Ectodermal cell (in vitro differentiated cells): ENCODE measurements around the gene MARCKS.
"Not testable (repeated sequence)": the region's sequence is repeated elsewhere in the genome, so short reads cannot be mapped to it uniquely, and the experiment has no call there.

Experiments
- H3K27ac ChIP-seq: 2 replicates; pipeline ENCODE4 v1.7.0; 2013; ENCODE audit warnings: mild to moderate bottlenecking, low read depth, low read length; ENCODE audit not compliant: insufficient read depth, poor library complexity, severe bottlenecking
- H3K27me3 ChIP-seq: 2 replicates; pipeline ENCODE4 v1.7.0; 2013; ENCODE audit warnings: mild to moderate bottlenecking, low read length; ENCODE audit not compliant: insufficient read depth, control insufficient read depth, poor library complexity, severe bottlenecking
- H3K36me3 ChIP-seq: one replicate; pipeline ENCODE4 v1.7.0; 2013; ENCODE audit warnings: low read length; ENCODE audit not compliant: control insufficient read depth, insufficient read depth
- H3K4me1 ChIP-seq: one replicate; pipeline ENCODE4 v1.7.0; 2013; ENCODE audit warnings: low read length; ENCODE audit not compliant: control insufficient read depth, insufficient read depth
- H3K4me3 ChIP-seq: 2 replicates; pipeline ENCODE4 v1.7.0; 2013; ENCODE audit warnings: low read depth, low read length, control low read depth; ENCODE audit not compliant: insufficient read depth
- H3K9me3 ChIP-seq: 2 replicates; pipeline ENCODE4 v1.7.0; 2013; ENCODE audit warnings: mild to moderate bottlenecking, low read length, moderate library complexity; ENCODE audit not compliant: control insufficient read depth
- WGBS, 2 experiments: methylation state at CpG; one replicate each; pipeline ENCODE4 v1.1.7; 2013; ENCODE audit warnings: missing lambda C conversion rate in 2 of 2; 5-methylcytosine and 5-hydroxymethylcytosine counted together

Gene MARCKS

GRCh38 chr6:113903666-113904330 is 46.7 kb downstream of the MARCKS start:
- Histone ChIP-seq H3K9me3 (no peaks in the 10 kb centered on the region), H3K27me3 (no peaks in the 10 kb centered on the region), H3K27ac (no peak overlapping the region), H3K4me3 (no peak overlapping the region), H3K4me1 (no peaks in the 10 kb centered on the region), H3K36me3 (no peaks in the 10 kb centered on the region)
- 82 to 86% methylated on average over 9 of the region's 9 CpGs for WGBS, 2 experiments

GRCh38 chr6:113907102-113907815 is 50.1 kb downstream of the MARCKS start:
- Histone ChIP-seq H3K4me3 (no peak overlapping the region), H3K36me3 (no peaks in the 10 kb centered on the region), H3K27me3 (no peaks in the 10 kb centered on the region), H3K27ac (no peak overlapping the region), H3K4me1 (no peaks in the 10 kb centered on the region), H3K9me3 (no peaks in the 10 kb centered on the region)
- 92 to 94% methylated on average over 6 of the region's 6 CpGs for WGBS, 2 experiments

GRCh38 chr6:113908801-113909200 is 51.7 kb downstream of the MARCKS start:
- no peaks in the 10 kb centered on the region for H3K36me3 ChIP-seq
- no peaks in the 10 kb centered on the region for H3K4me1 ChIP-seq
- H3K4me3 ChIP-seq = no peak overlapping the region
- no peaks in the 10 kb centered on the region for H3K9me3 ChIP-seq
- 60 to 81% methylated on average over 3 of the region's 3 CpGs for whole genome bisulfite sequencing, 2 experiments
- no peak overlapping the region for H3K27ac ChIP-seq
- no peaks in the 10 kb centered on the region for H3K27me3 ChIP-seq

- WGBS, 2 experiments = 5 to 30% methylated on average over 4 to 6 of the region's 6 CpGs
- Histone ChIP-seq H3K36me3 (no peaks in the 10 kb centered on the region), H3K27me3 (no peaks in the 10 kb centered on the region), H3K4me3 (no peak overlapping the region), H3K9me3 (no peaks in the 10 kb centered on the region), H3K27ac (no peak overlapping the region), H3K4me1 (no peaks in the 10 kb centered on the region)
These were observed 52.2 kb downstream of the MARCKS start for GRCh38 chr6:113909224-113909856.

GRCh38 chr6:113910285-113910684 is 53.1 kb downstream of the MARCKS start:
- not testable (repeated sequence) for H3K27ac ChIP-seq
- 94 to 96% methylated on average over 1 of the region's 1 CpG for WGBS, 2 experiments

More at GRCh38 chr6:113910285-113910684, 53.1 kb downstream of the MARCKS start:
- not testable (repeated sequence) for H3K9me3 ChIP-seq, H3K36me3 ChIP-seq, H3K27me3 ChIP-seq, H3K4me1 ChIP-seq, H3K4me3 ChIP-seq
